WTC11 (cell line): ENCODE data around the gene NDUFS6. TPM values are rescaled to one million over a fixed set of nuclear protein-coding genes. Genes with fewer than 3 reads are reported as not detected.

Experiments
- ATAC-seq: fragments of 200-7000 bp; cut with Tn5 transposase; 2 replicates; pipeline ENCODE4 v1.10.0; 2021; ENCODE audit warnings: mild to moderate bottlenecking, moderate library complexity
- CTCF ChIA-PET: fragments of 300-600 bp; sonication (Branson Sonifier 250); formaldehyde crosslinking; loops from one replicate; lab custom pipeline; 2021; ENCODE audit warnings: antibody characterized with exemption; lab: Charles Lee
- POLR2A ChIA-PET: fragments of 350-600 bp; sonication (Branson Sonifier 250); formaldehyde crosslinking; loops from one replicate; lab custom pipeline; 2021; ENCODE audit warnings: antibody characterized with exemption; lab: Charles Lee
- DNase-seq: peaks from one replicate; pipeline ENCODE4 v3.0.0; 2021; ENCODE audit warnings: low spot score
- H3K27ac Mint-ChIP-seq: 2 replicates; pipeline ENCODE4 v1.8.0; 2021; ENCODE audit warnings: mixed read lengths
- H3K27me3 Mint-ChIP-seq: 2 replicates; pipeline ENCODE4 v1.8.0; 2021; ENCODE audit warnings: low read depth, mild to moderate bottlenecking, moderate library complexity, mixed read lengths
- H3K36me3 Mint-ChIP-seq: 2 replicates; pipeline ENCODE4 v1.8.0; 2021; ENCODE audit warnings: mixed read lengths
- H3K4me1 Mint-ChIP-seq: 2 replicates; pipeline ENCODE4 v1.8.0; 2022; ENCODE audit warnings: mixed read lengths
- H3K4me3 Mint-ChIP-seq: 2 replicates; pipeline ENCODE4 v1.8.0; 2021; ENCODE audit warnings: mild to moderate bottlenecking, moderate library complexity, mixed read lengths
- H3K9me3 Mint-ChIP-seq: 2 replicates; pipeline ENCODE4 v1.8.0; 2021; ENCODE audit warnings: mixed read lengths
- AR ChIP-seq: fragments of 250-450 bp; sonication (Bioruptor Pico); IDR thresholded peaks from 2 replicates; pipeline ENCODE4 v1.9.0; 2021; ENCODE audit warnings: mild to moderate bottlenecking
- ARID4B ChIP-seq: sonication (generic); formaldehyde crosslinking; IDR thresholded peaks from 2 replicates; pipeline ENCODE4 v1.8.0; 2023; ENCODE audit warnings: missing genetic modification reagents, mild to moderate bottlenecking, borderline replicate concordance
- E2F1 ChIP-seq: sonication (generic); formaldehyde crosslinking; IDR thresholded peaks from 2 replicates; pipeline ENCODE4 v1.8.0; 2022; ENCODE audit warnings: mild to moderate bottlenecking, missing genetic modification reagents
- GRHL2 ChIP-seq: fragments of 250-450 bp; sonication (Bioruptor Pico); IDR thresholded peaks from 2 replicates; pipeline ENCODE4 v1.8.0; 2022; ENCODE audit warnings: mild to moderate bottlenecking, moderate library complexity; ENCODE audit not compliant: insufficient replicate concordance, severe bottlenecking
- HMGXB4 ChIP-seq: sonication (generic); formaldehyde crosslinking; IDR thresholded peaks from 2 replicates; pipeline ENCODE4 v1.8.1; 2023; ENCODE audit warnings: mild to moderate bottlenecking, moderate library complexity, missing genetic modification reagents
- NFATC4 ChIP-seq: fragments of 250-450 bp; sonication (Bioruptor Pico); IDR thresholded peaks from 2 replicates; pipeline ENCODE4 v1.9.0; 2021; ENCODE audit warnings: mild to moderate bottlenecking
- PRRX2 ChIP-seq: fragments of 250-450 bp; sonication (Bioruptor Pico); IDR thresholded peaks from 2 replicates; pipeline ENCODE4 v1.8.0; 2021; ENCODE audit warnings: mild to moderate bottlenecking
- ZNF138 ChIP-seq: sonication (generic); formaldehyde crosslinking; conservative IDR thresholded peaks from 2 replicates; pipeline ENCODE4 v1.8.1; 2022; ENCODE audit warnings: mild to moderate bottlenecking, moderate library complexity, missing genetic modification reagents
- ZNF219 ChIP-seq: sonication (generic); formaldehyde crosslinking; IDR thresholded peaks from 2 replicates; pipeline ENCODE4 v1.8.0; 2023; ENCODE audit warnings: missing genetic modification reagents, mild to moderate bottlenecking, borderline replicate concordance
- ZNF532 ChIP-seq: fragments of 250-450 bp; sonication (Bioruptor Pico); IDR thresholded peaks from 2 replicates; pipeline ENCODE4 v1.9.0; 2021; ENCODE audit warnings: mild to moderate bottlenecking, borderline replicate concordance
- total RNA-seq: library from RNA; stranded (reverse); gene quantifications from 3 replicates; pipeline ENCODE4 v1.2.3, GENCODE V29; 2021
- TF ChIP-seq, protein P1 (sequence below): sonication (generic); formaldehyde crosslinking; IDR thresholded peaks from 2 replicates; pipeline ENCODE4 v1.8.1; 2022; ENCODE audit warnings: missing genetic modification reagents, borderline replicate concordance
- TF ChIP-seq, protein P2 (sequence below): sonication (generic); formaldehyde crosslinking; conservative IDR thresholded peaks from 2 replicates; pipeline ENCODE4 v1.8.1; 2022; ENCODE audit warnings: mild to moderate bottlenecking, missing genetic modification reagents
- TF ChIP-seq, protein P3 (sequence below): sonication (generic); formaldehyde crosslinking; IDR thresholded peaks from 2 replicates; pipeline ENCODE4 v1.8.0; 2023; ENCODE audit warnings: mild to moderate bottlenecking, missing genetic modification reagents

Gene NDUFS6
- total RNA-seq, 1 experiment from 2014 or later = 84.3 TPM

DNA sequence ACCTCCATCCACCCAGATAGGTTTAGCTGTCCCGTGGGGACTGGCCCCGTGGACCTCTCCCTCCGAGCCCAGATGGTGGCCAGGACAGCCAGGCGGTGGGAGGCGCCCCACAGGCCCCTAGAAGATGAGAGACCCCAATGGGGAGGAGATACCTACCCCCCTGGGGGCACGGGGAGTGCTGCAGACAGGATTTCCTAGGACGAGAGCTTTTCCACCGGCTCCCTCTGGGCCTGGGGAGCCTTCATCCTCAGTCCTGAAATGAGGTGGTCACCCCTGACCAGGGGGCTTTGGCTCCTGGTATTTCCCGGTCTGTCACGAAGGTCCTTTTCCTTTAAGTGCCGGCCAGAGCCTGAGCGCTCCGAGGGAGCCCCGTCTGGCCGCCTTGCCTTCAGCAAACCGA lies 48.3 kb upstream of the NDUFS6 start (continued):
- TF ChIP-seq, protein P1, sequence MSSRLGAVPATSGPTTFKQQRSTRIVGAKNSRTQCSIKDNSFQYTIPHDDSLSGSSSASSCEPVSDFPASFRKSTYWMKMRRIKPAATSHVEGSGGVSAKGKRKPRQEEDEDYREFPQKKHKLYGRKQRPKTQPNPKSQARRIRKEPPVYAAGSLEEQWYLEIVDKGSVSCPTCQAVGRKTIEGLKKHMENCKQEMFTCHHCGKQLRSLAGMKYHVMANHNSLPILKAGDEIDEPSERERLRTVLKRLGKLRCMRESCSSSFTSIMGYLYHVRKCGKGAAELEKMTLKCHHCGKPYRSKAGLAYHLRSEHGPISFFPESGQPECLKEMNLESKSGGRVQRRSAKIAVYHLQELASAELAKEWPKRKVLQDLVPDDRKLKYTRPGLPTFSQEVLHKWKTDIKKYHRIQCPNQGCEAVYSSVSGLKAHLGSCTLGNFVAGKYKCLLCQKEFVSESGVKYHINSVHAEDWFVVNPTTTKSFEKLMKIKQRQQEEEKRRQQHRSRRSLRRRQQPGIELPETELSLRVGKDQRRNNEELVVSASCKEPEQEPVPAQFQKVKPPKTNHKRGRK (CRISPR knock-in tag) = no peak
- no peak for TF ChIP-seq AR (CRISPR knock-in tag)

DNA sequence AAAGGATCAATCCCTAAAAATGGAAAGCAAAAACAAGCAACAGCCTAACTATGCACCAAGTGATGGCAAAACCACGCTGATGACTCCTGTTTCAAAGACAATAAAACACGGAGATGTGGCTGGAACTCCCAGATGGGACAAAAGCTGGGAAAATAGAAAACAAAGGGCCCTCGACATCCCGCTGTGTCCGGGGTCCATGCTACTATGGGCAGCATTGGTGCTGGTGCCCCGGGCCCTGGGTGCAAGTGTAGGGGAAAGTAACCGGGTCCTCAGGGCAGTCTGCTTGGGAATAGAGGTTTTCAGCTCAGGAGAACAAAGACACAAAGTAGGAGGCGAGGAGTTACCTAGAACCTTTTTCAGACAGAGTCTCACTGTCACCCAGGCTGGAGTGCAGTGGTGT lies 47.7 kb upstream of the NDUFS6 start:
- TF ChIP-seq E2F1 (CRISPR knock-in tag) (no peak), ZNF219 (CRISPR knock-in tag) (no peak), GRHL2 (CRISPR knock-in tag) (no peak), ARID4B (CRISPR knock-in tag) (no peak), ZNF532 (CRISPR knock-in tag) (no peak), ZNF138 (CRISPR knock-in tag) (no peak), NFATC4 (no peak), HMGXB4 (CRISPR knock-in tag) (no peak), PRRX2 (CRISPR knock-in tag) (no peak)
- TF ChIP-seq, protein P2, sequence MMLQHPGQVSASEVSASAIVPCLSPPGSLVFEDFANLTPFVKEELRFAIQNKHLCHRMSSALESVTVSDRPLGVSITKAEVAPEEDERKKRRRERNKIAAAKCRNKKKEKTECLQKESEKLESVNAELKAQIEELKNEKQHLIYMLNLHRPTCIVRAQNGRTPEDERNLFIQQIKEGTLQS (CRISPR knock-in tag) = no peak
- TF ChIP-seq, protein P3, sequence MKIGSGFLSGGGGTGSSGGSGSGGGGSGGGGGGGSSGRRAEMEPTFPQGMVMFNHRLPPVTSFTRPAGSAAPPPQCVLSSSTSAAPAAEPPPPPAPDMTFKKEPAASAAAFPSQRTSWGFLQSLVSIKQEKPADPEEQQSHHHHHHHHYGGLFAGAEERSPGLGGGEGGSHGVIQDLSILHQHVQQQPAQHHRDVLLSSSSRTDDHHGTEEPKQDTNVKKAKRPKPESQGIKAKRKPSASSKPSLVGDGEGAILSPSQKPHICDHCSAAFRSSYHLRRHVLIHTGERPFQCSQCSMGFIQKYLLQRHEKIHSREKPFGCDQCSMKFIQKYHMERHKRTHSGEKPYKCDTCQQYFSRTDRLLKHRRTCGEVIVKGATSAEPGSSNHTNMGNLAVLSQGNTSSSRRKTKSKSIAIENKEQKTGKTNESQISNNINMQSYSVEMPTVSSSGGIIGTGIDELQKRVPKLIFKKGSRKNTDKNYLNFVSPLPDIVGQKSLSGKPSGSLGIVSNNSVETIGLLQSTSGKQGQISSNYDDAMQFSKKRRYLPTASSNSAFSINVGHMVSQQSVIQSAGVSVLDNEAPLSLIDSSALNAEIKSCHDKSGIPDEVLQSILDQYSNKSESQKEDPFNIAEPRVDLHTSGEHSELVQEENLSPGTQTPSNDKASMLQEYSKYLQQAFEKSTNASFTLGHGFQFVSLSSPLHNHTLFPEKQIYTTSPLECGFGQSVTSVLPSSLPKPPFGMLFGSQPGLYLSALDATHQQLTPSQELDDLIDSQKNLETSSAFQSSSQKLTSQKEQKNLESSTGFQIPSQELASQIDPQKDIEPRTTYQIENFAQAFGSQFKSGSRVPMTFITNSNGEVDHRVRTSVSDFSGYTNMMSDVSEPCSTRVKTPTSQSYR (CRISPR knock-in tag) = no peak
- Mint-ChIP-seq H3K9me3 (peaks cover 8% of the 10 kb centered on the region), H3K27ac (no peak overlapping the region), H3K27me3 (peaks cover 3% of the 10 kb centered on the region; the same call in 1 of the 2 replicates), H3K4me1 (peaks cover 21% of the 10 kb centered on the region), H3K36me3 (peaks cover 5% of the 10 kb centered on the region), H3K4me3 (no peak overlapping the region)
- DNase-seq (no peak), ATAC-seq (no peak)
- ChIA-PET CTCF (interaction anchor here (2.8 kb wide), 1 partner anchor 10 kb away, joined by 10 read pairs; no protein-coding TSS in a partner anchor), POLR2A (no interaction called here)
